Stomach (tissue), 9 donors: ENCODE data around the gene RNPS1. TPM values are rescaled to one million over a fixed set of nuclear protein-coding genes. Genes with fewer than 3 reads are reported as not detected.
A peak's percentile ranks its signal among the peaks of the same experiment; 100 is the strongest.

Experiments used
- DNase-seq, 2 donors: peaks; one replicate each; pipeline versions ENCODE4 v3.0.0 to v3.0.0-alpha.2; 2013 to 2019
- H3K27ac ChIP-seq, 5 donors: fragments of 200-600 bp in 4 of 5; sonication (generic) in 4 of 5; one replicate each; pipeline ENCODE4 v1.5.1; 2013 to 2019; ENCODE audit warnings: mild to moderate bottlenecking in 1 of 5, moderate library complexity in 1 of 5
- H3K27me3 ChIP-seq, 3 donors: fragments of 200-600 bp; sonication (generic); one replicate each; pipeline ENCODE4 v1.5.1; 2017 to 2019; ENCODE audit warnings: mixed run types in 1 of 3
- H3K36me3 ChIP-seq, 4 donors: fragments of 200-600 bp; sonication (generic); 1 replicate in 3 of 4; 2 replicates in 1 of 4; pipeline ENCODE4 v1.5.1; 2016 to 2019
- H3K4me1 ChIP-seq, 4 donors: fragments of 200-600 bp; sonication (generic); one replicate each; pipeline ENCODE4 v1.5.1; 2016 to 2019
- H3K4me3 ChIP-seq, 4 donors: fragments of 200-600 bp; sonication (generic) in 3 of 4; one replicate each; pipeline ENCODE4 v1.5.1; 2016 to 2019; ENCODE audit warnings: mild to moderate bottlenecking in 1 of 4
- H3K9me3 ChIP-seq, 4 donors: fragments of 200-600 bp; sonication (generic); one replicate each; pipeline ENCODE4 v1.5.1; 2016 to 2019
- CTCF ChIP-seq, 7 experiments: fragments of 450-650 bp in 4 of 7; fragments of 200-600 bp in 3 of 7; sonication (generic) in 3 of 7; IDR thresholded peaks; one replicate each; pipeline ENCODE4 v1.5.1; 2016 to 2019; ENCODE audit warnings: antibody characterized with exemption in 7 of 7, control low read depth in 2 of 7, mild to moderate bottlenecking in 1 of 7
- EP300 ChIP-seq: sonication (generic); formaldehyde crosslinking; IDR thresholded peaks from one replicate; pipeline ENCODE4 v1.6.1; 2017; ENCODE audit warnings: antibody characterized with exemption
- POLR2A ChIP-seq, 4 donors: fragments of 450-650 bp; IDR thresholded peaks; one replicate each; pipeline ENCODE4 v1.6.1; 2016; ENCODE audit warnings: antibody characterized with exemption in 4 of 4, control low read depth in 2 of 4, mild to moderate bottlenecking in 1 of 4, moderate library complexity in 1 of 4
- POLR2AphosphoS5 ChIP-seq, 3 donors: sonication (generic); formaldehyde crosslinking; IDR thresholded peaks; one replicate each; pipeline ENCODE4 v1.6.1; 2016; ENCODE audit warnings: antibody characterized with exemption in 3 of 3
- WGBS, 5 donors: extraction: QIAGEN DNeasy Blood & Tissue Kit in 3 of 5; methylation state at CpG; one replicate each; pipeline versions ENCODE4 v1.1.5 to v1.1.7; 2013 to 2018; 5-methylcytosine and 5-hydroxymethylcytosine counted together
- intact Hi-C: fragments of 100-400 bp; cut with DNase I; formaldehyde crosslinking; loops from one replicate; pipeline ENCODE4 v1.15.1; 2023; ENCODE audit warnings: low total_unique reads
- polyA plus RNA-seq, 3 donors: library from polyadenylated mRNA; stranded (reverse); fragments of 200-250 nt; gene quantifications; one replicate each; pipeline ENCODE4 v1.2.3, GENCODE V29; 2013
- total RNA-seq, 5 donors: library from RNA; depleted of rRNA; stranded (reverse); fragments of >200 nt; gene quantifications; one replicate each; pipeline versions ENCODE4 v1.1.0 to v1.2.3, GENCODE V29; 2014 to 2016
- donor health status: healthy with polysubstance abuse.
- donor health status: Bipolar disorder and iron deficiency.
- donor health status: healthy.

RNPS1 gene
- total and polyA plus RNA-seq, 8 donors: 72.7 to 162 (median 115) TPM

- Histone ChIP-seq H3K27me3 (no peaks in the 10 kb centered on the region), H3K36me3 (peaks cover 1 to 21% (median 9%) of the 10 kb centered on the region in 4 donors), H3K27ac (peak within 1 kb of the TSS; percentile 87 to 98 (median 93)), H3K9me3 (no peaks in the 10 kb centered on the region), H3K4me1 (peaks cover 26 to 40% (median 33%) of the 10 kb centered on the region in 4 donors), H3K4me3 (peak within 1 kb of the TSS; percentile 77 to 99 (median 84))
- TF ChIP-seq CTCF (IDR thresholded peaks at IDR 0.05): no peak
- TF ChIP-seq POLR2AphosphoS5 (IDR thresholded peaks at IDR 0.05): no peak
- no peak for TF ChIP-seq EP300
- no peak for TF ChIP-seq POLR2A (IDR thresholded peaks at IDR 0.05)
- intact Hi-C loops: no loop called here
- DNase-seq: no peak
- WGBS, 5 donors: 0 to 1% (median 0%) methylated on average over 4 to 48 of the region's 48 CpGs
Observed at GRCh38 chr16:2214719-2214968, 53.3 kb downstream of the RNPS1 start, which contains the start of gene PGP. TSS of gene PGP (minus strand) at chr16:2214840. CDS start at chr16:2214777, 63 bp downstream.

GRCh38 chr16:2213817-2214718 is 53.9 kb downstream of the RNPS1 start:
- peak overlapping the region; percentile 77 to 99 (median 84) for H3K4me3 ChIP-seq
- WGBS, 5 donors: 0 to 3% (median 1%) methylated on average over 32 to 98 of the region's 98 CpGs
- TF ChIP-seq POLR2A (IDR thresholded peaks at IDR 0.05) (no peak), CTCF (IDR thresholded peaks at IDR 0.05) (no peak), EP300 (no peak), POLR2AphosphoS5 (IDR thresholded peaks at IDR 0.05) (no peak)
- peak overlapping the region; percentile 80 to 93 (median 88) for H3K27ac ChIP-seq
- H3K9me3 ChIP-seq: no peaks in the 10 kb centered on the region
- intact Hi-C loops: no loop called here
- peaks cover 26 to 40% (median 33%) of the 10 kb centered on the region in 4 donors for H3K4me1 ChIP-seq
- no peak for DNase-seq
- H3K36me3 ChIP-seq: peaks cover 7 to 27% (median 14%) of the 10 kb centered on the region in 4 donors
- no peaks in the 10 kb centered on the region for H3K27me3 ChIP-seq

GRCh38 chr16:2212362-2213324 is 55.3 kb downstream of the RNPS1 start:
- Histone ChIP-seq H3K9me3 (no peaks in the 10 kb centered on the region), H3K27me3 (no peaks in the 10 kb centered on the region), H3K27ac (peak overlapping the region in 3 of 5 donors; percentile 13 to 93 (median 46)), H3K36me3 (peaks cover 21 to 41% (median 29%) of the 10 kb centered on the region in 4 donors), H3K4me1 (peaks cover 26 to 41% (median 34%) of the 10 kb centered on the region in 4 donors), H3K4me3 (peak overlapping the region in 3 of 4 donors; percentile 77 to 99 (median 88))
- peak in 1 of 2 donors; percentile 60 for DNase-seq
- TF ChIP-seq POLR2AphosphoS5 (IDR thresholded peaks at IDR 0.05) (peak in 1 of 3 donors; percentile 3), CTCF (IDR thresholded peaks at IDR 0.05) (no peak)
- 34 to 57% (median 46%) methylated on average over 10 to 19 of the region's 19 CpGs for WGBS, 5 donors
- intact Hi-C loops: no loop called here

- Histone ChIP-seq H3K4me1 (peaks cover 26 to 47% (median 35%) of the 10 kb centered on the region in 4 donors), H3K27ac (peak overlapping the region in 2 of 5 donors; percentile 46 to 93), H3K27me3 (no peaks in the 10 kb centered on the region), H3K4me3 (no peak overlapping the region), H3K36me3 (peaks cover 28 to 48% (median 36%) of the 10 kb centered on the region in 4 donors), H3K9me3 (no peaks in the 10 kb centered on the region)
- WGBS, 5 donors: 65 to 80% (median 70%) methylated on average over 8 to 11 of the region's 11 CpGs
- DNase-seq: no peak
- intact Hi-C loops: no loop called here
- no peak for TF ChIP-seq EP300
- TF ChIP-seq POLR2A (IDR thresholded peaks at IDR 0.05): no peak
- TF ChIP-seq POLR2AphosphoS5 (IDR thresholded peaks at IDR 0.05): no peak
- TF ChIP-seq CTCF (IDR thresholded peaks at IDR 0.05): no peak
Observed at GRCh38 chr16:2211923-2212347, 56.0 kb downstream of the RNPS1 start.
